M059J (cell line): ENCODE data around the gene LEMD1. TPM values are rescaled to one million over a fixed set of nuclear protein-coding genes. Genes with fewer than 3 reads are reported as not detected.

Experiments
- DNase-seq: peaks from one replicate; pipeline ENCODE4 v3.0.0-alpha.2; 2012; ENCODE audit warnings: low read depth
- total RNA-seq: library from RNA; depleted of rRNA; stranded (reverse); fragments of >200 nt; shearing (Covaris generic); gene quantifications from 2 replicates; pipeline ENCODE4 v1.2.3, GENCODE V29; 2014

LEMD1 gene
- total RNA-seq, 1 experiment from 2014 or later = not detected

DNA sequence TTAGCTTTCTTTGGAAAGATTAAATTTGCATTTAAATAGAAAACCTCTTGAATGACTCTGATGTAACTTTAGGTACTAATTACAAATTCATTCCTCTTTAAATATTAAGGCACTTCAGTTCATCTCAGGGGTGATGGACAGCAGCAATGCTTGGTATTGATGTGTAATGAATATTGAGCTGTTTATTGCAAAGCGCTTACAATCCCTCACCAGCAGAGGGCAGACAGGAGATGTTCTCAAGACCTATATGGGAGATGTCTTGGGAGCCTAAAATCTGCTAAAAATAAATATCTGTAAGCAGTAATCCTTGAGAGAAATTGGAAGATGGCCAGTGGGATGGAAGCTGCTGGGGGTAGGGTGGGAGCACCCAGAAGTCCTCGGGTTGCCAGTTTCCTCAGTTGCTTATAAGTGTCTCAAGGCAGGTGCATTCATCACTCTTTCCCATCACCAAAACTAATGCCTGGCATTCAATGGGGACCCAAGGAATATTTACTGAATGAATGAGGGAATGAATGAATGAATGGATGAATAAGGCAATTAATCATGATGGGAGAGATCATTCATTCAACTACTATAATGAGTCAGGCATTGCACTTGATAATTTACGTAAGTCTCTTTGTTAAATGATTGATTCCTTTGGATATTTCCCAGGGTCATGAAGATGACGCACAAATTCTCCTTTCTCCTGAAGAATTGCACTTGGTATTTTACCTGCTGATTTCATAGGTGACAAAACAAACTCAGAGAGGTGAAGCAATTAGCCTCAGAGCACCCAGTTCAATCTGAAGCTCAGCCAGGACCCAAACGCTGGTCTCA lies 67.4 kb downstream of the LEMD1 start:
- peak; percentile 65 for DNase-seq

DNA sequence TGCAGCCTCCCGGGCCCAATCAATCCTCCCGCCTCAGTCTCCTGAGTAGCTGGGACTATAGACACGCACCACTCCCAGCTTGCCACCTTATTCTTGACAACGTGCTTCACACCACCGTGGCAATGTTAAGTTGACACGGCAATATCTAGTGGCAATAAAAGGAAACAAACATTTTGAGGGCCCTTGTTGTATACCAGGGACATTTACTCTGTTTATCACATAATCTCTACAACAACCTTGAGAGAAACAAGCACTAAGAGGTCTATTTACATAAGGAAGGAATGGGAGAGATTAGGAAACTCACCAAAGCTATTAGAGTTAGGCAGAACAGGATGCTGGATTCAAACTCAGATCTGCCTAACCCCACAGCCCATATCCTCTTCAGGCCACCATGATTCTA lies 68.2 kb downstream of the LEMD1 start:
- no peak for DNase-seq

DNA sequence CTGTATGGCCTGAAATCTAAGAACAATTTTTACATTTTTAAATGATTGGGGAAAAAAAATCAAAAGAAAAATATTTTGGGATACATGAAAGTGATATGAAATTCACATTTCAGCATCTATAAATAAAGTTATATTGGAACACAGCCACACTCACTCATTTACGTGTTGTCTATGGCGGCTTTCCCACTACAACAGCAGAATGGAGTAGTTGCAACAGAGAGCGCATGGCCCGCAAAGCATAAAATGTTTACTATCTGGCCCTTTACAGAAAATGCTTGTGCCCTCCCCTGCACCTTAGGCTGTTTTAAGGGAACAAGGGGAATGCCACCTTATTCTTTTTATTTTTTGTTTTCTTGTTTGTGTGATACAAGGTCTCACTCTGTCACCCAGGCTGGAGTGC lies 68.7 kb downstream of the LEMD1 start:
- DNase-seq = no peak

DNA sequence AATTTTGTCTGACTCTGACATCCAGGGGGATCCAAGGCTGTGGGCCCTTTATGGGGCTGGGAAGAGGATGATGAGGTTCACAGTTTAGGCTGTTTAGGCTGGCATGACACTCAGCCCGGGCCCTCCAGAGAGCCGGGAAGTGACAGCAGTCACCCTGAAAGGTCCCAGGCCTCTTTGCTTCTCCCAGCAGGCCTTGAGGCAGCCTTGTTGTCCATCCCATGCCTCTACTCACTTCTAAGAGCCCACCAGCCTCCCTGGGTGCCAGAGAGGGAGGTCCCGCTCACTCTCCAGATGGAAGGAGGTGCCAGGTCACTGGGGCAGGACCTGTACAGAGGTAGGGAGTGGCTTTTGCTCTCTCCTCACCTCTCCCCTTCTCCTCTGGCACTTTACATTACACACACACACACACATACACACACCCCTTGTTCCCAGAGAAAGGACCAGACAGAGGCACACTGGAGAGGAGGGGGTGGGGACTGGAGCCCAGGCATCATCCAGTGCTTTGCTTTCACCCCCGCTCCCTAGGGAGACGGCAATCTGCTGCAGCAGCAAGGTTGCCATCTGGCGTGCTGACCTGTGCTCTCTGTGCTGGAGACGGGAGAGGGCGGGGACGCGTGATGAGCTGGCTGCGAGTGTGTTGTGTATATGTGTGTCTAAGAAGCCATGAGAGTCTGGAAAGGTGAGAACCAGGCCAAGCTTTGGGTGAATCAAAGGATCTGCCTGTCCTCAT lies 69.7 kb downstream of the LEMD1 start:
- no peak for DNase-seq

DNA sequence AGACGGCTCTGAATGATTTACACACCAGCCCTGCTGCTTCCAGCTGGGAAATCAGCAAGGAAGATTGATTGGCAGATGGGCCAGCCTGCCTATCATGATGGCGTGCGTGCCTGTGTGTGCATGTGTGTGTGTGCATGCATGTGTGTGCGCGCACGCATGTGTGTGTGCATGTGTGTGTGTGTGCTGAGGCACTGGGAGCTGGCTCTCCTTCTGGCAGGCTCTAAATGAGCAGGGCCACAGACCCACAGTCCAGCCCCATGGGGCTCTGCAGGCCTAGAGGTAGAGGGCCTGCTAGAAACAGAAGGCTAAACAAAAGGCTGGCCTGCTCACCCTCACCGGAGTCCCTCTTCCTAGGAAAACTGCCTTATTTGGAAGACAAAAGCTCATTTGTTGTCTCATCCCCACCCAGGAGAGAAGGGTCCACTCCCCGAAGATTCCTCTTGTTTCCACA lies 71.1 kb downstream of the LEMD1 start:
- no peak for DNase-seq

DNA sequence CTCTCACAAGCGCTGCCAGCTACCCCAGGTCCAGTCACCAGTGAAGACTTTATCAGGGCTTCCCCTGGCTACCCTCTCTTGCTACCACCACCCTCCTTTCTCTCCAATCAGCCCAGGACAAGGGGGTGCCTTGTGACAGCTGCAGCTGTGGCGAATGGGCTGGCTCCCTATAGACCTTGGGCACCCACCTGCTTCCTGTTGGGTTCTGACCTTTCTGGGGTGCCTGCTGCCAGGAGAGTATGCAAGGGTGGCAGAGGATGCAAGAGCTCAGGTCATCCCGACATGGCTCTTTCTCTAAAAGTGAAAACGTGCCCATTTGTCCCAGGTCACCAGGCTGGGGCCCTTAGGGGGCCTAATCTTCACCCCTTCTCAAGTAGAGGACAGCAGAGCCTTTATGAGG lies 71.7 kb downstream of the LEMD1 start:
- DNase-seq = no peak

DNA sequence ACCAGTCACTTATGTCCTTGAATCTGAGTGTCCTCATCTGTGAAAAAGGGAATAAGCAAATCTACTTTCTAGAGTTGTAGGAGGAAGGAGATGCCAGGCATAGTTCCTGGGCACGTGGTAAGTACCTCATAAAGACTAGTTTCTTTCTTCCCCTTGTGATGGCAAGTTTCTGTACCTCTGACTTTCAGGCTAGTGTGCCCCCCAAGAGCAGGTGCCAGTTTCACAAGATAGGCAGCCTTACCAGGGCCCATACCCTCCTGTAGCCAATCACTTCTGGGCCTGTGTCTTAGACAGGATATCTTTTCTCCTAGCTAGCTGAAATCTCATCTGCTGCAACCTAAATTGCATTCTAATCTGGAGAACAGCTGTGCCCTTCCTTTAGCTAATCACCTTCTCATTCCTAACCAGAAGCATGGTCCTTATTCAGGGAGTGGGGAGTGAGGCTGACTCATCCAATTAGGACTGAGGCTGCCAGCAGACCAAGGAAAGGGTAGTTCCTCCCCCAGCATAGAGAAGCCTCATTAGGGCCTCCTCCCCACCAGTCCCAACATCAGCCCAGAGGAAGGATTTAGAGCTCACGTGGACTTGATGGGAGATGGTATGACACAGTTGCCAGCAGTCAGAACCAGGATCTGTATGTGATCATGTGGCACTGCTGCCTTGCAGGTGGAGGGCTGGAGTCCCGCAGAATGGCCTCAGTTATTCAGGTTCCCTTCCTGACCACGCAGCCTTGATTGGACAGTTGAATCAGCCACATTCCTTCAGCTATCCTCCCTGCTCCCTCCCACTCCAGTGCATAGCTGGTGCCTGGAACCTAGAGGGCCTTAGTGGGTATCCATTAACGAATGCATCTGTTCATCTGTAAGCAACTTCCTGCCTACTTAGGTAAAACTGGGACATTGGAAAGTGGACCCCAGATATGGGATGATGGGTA lies 73.0 kb downstream of the LEMD1 start:
- DNase-seq = no peak

DNA sequence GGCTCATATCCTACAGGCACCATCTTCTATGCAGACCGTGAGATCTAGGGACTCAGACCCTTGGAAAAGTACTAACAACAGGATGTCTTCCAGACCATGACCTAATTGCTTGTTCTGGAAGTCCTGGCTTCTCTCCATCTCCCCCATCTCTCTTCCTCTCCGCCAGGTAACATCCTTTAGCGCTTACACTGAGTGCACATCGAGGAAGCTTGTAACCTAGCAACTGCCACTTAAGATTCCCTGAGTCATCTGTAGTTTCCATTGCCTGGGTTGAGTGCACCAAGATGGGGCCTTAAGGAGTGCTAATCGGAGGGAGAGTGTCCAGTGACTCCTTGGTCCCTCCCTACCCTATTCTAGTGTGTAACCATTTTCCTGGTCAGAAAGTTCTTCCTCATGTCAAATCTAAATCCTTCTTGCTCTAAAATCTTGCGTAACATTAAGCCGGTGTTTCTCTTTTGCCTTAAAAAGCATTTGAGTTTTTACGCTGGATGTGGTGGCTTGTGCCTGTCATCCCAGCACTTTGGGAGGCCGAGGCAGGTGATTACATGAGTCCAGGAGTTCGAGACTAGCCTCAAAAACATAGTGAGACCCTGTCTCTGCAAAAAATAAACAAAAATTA lies 74.8 kb downstream of the LEMD1 start:
- DNase-seq = peak; percentile 75

DNA sequence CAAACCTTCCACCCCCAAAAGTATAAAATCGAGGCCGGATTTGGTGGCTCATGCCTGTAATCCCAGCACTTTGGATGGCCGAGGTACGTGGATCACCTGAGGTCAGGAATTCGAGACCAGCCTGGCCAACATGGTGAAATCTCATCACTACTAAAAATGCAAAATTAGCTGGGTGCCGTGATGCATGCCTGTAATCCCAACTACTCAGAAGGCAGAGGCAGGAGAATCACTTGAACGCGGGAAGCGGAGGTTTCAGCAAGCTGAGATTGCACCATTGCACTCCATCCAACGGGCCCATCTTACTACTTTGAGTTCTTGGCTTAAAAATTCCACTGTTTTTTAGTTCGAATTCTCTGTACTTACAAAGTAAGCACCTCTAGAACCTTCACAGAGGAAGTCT lies 76.1 kb downstream of the LEMD1 start:
- DNase-seq = no peak

DNA sequence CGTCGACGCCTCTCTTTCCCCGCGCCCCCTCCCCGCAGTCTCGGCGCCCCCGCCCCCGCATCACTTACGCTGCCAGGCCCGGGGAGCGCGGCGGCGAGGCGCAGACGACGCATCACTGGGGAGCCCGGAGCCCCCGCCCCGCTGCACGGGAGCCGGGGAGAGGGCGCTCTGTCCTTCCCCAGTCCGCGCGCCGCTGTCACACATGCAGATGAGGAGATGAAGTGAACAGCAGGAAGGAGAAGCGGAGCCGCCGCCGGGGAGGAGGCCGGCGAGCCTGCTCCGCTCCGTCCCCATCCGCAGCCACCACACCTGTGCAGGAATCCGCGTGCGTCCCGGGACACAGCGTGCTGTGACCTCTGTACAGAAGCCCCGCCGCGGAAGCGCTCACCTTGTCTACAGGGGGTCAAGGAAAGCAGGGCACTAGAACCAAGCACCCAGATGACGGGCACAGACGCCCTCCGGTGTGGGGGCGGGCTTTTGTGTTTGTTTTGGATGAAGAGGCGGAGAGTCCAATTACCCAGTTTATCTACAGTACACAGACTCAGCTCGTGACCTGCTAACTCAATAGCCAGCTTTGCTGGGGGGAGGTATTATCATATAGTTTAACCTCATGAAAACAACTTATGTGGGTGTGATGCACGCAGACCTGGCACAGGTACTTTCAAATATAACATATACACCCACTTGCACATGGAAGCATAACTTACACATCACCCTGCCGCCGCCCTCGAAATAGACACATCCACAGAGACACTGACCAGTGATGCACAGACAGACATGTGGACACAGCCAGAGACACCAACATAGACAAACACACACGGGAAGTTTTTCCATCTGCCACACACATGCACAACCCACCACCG lies 77.6 kb downstream of the LEMD1 start:
- DNase-seq = no peak

DNA sequence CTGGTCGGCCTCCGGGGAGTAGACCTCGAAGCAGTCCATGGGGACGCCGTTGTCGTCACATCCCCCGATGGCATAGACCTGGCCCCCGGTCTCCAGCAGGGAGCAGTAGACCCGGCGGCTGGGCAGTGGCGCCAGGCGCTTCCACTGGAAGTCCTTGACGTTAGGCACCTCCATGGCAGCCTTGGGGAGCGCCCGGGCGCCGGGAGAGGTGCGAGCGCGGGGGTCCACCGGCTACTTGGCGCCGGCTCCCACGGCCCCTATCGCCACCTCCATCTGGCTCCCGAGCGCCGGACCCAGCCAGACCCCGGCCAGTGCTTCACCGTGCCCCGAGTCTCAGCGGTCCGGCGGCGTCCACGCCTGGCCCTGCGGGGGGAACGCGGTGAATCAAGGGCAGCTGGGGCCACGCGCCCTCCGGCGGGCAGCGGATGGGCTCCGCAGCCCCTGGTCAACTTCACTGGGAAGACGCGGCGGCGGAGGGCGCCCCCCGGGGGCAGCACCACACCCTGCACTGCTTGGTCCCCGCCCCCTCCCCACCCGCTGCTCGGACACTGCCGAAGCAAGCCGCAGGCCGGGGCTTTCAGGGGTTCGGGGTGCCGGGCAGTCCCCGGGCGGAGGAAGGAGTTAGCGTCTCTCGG lies 78.3 kb downstream of the LEMD1 start:
- DNase-seq = no peak

DNA sequence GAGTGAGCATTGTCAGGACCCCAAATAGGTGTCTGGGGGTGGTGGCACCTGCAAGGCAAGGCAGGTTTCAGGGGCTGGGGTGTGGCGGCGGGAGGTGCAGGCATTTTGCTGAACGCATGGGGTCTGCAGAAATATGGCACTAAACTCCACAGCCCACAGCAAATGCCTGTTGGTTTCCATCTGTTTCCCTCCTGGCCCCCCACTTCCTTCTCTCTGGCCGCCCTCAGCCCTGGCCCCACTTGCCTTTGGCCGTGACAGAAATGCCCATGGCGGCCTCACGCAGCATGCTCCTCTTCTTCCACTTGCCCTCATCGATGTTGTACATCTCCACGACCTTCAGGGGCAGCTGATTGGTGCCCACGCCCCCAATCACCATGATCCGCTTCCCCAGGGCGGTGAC lies 78.9 kb downstream of the LEMD1 start:
- no peak for DNase-seq

DNA sequence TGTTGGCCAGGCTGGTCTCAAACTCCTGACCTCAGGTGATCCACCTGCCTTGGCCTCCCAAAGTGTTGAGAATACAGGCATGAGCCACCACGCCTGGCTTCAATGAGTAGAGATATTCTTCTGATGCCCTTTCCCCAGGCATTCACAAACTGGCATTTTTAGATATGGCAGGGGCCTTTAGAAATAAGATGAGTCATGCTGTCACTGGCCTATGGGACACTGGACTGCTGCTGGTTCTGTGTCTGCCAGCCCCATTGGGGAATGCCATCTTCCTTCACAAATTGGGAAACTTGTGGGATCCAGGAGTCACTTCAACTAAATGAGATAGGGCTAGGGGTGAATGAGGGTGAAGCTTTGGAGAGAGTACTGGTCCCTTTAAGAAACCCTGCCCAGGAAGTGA lies 81.2 kb downstream of the LEMD1 start:
- no peak for DNase-seq

DNA sequence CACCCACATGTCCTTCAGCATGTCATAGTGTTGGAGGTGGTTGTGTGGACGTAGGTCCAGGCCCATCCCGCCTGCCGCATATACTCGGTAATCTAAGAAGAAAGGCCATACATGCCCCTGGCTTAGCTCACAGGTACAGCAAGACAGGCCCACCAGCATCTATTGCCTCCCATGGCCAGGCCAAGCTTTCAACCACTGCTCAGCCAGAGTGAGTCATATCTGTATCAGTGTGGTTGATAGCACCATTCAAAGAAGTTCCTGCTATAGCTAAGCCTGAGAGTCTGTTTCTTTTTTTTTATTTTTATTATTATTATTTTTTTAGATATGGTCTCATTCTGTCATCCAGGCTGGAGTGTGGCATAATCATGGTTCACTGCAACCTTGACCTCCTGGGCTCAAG lies 82.1 kb downstream of the LEMD1 start:
- no peak for DNase-seq

DNA sequence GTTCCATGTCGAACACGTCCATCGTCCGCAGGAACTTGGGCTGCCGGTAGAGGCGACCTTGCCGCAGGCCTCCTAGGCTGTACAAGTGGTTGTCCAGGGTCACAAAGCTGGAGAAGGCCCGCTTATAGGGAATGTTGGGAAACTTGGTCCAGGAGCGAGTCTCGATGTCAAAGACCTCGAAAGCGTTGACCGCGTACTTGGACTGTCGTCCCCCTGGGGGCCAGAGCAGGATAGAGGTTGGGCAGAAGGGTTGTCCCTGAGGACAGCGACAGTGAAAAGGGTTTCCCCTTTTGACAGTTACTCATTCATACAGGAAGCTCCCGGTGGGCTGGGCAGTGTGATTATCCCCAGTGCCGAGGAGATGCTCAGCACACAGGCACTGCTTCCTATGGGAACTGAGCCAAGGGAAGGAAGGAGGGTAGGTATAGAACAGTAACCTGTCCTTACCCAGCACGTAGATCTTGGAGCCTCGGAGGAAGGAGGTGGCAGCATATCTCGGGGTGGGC lies 82.6 kb downstream of the LEMD1 start:
- no peak for DNase-seq

DNA sequence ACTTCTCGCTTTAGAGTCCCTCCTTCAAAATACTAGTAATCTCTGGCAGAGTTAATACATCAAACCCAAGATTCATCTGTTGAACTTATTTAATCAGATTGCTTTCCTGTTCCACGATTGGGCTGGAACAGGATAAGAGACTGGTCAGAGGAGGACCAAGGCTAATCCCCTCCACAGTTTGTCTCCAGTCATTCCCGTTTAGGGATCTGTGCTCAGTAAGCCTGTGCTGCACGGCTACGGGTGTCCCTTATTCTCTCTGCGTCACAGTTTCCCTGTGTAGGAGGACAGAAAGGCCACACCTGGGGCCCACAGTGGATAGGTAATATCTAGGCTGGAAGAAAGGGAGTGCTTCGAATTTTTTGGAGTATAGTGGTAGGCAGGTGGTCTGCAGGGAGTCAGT lies 83.8 kb downstream of the LEMD1 start:
- DNase-seq = no peak

DNA sequence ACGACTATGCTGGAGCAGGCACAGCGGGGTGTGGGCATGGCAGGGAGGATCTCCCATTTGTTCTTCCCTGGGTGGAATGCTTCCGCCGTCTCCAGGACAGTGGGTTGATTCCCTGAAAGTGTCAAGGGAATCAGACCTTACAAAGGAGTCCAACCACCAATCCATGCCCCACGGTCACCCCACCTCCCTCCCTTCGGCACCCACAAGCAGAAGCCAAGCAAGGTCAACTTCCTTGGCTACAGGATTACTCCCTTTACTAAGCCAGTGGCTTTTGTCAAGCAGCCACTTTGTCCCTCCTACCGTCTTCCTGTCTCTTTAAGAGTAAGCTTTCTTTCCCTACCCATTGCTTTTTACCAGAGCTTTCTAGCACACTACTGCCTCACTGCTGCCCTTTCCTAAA lies 84.4 kb downstream of the LEMD1 start:
- DNase-seq = no peak

DNA sequence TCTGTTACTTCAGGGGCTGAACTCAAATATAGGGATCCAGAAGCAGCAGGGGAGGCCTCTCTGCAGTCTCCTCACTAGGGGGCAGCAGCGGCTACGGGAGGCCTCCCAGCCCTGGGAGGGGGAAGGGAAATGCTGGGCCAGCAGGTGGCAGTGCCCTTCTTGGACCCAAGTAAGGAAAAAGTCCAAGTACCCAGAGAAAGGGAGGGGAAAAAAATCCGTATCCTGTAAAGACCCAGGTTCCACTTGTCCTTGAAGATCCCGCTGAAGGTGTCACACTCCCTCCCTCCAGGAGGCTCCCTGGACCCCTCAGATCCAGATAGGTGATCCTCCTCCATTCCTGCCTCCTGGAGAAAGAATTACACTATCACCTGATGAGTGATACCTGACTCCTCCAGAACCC lies 86.2 kb downstream of the LEMD1 start:
- DNase-seq = peak; percentile 76

DNA sequence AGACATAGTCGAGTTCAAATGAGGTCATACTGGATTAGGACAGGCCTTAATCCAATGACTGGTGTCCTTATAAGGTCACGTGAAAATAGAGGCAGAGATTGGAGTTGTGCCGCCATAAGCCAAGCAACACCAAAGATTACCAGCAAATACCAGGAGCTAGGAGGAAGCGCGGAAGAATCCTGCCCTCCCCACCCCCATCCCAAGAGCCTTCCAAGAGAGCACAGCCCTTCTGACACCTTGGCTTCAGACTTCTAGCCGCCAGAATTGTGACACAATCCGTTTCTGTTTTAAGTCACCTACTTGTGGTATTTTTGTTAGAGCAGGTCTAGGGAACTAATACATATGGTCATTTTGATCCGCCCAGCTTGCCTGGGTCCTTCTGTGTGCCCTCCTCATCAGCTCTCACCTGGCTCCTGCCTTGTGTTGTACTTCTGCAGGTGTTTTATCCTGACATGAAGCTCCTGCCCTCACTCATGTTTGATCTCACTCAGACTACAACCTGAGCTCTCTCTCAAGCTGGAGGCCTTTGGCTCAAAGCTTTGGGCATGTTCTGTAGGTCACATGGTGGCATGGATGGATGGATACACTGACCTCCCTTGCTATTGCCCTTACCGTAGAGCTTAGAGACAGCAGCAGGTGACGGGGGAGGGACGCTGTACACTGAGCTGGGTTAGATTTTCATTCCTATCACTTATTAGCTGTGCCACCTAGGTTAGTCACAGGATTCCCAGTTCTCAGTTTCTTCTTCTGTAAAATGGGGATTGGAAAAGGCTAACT lies 89.7 kb downstream of the LEMD1 start:
- no peak for DNase-seq
